Amniotic epithelial cell (primary cell): ENCODE results near the gene NUDT19.
"Not testable (repeated sequence)": the region's sequence is repeated elsewhere in the genome, so short reads cannot be mapped to it uniquely, and the experiment has no call there.

Experiments used
- DNase-seq: peaks from one replicate; pipeline ENCODE4 v3.0.0-alpha.2; 2010; ENCODE audit warnings: low read depth

The NUDT19 gene

GRCh38 chr19:32691291-32691951 is at the start of gene NUDT19:
Gene NUDT19 (plus strand): TSS chr19:32691821. CDS start chr19:32691961, 140 bp downstream.
- DNase-seq = peak; percentile 53

- DNase-seq = no peak
These were observed 48.9 kb upstream of the NUDT19 start for GRCh38 chr19:32642771-32643170.

DNA sequence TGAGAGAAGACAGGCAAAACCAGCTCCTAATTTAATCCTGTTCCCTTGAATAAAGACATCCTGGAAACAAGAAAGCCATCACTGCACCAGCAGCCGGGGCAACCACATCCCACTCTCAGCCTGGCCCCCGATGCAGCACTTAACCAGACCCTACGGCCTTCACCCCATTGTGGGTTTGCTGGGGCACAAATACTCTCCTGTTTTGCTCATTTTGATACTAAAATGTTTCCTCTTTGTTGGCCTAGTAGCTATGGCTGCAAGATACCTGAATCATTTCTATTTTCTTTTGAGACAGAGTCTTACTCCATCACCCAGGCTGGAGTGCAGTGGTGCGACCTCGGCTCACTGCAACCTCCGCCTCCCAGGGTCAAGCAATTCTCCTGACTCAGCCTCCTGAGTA is 45.1 kb upstream of the NUDT19 start:
- DNase-seq = no peak

- DNase-seq = no peak
These were observed 44.3 kb upstream of the NUDT19 start for GRCh38 chr19:32647361-32647760.

DNA sequence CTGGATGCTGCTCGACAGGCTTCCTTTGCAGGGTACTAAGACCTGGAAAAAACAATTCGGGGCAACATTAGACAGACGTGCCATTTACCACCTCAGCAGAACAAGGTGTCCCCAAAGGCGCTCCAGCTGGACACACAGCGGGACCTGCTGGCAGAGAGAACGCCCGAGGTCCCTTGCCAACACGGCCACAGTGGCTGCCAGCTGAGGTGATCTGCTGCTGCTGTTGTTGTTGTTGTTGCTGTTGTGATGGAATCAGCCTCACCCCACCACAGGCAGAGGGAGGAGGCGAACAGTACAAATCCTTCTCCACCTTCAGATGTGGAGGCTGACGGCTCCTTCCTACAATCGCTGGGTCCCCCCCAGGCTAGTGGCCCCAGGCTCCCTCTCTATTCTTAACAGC is 41.9 kb upstream of the NUDT19 start:
- no peak for DNase-seq

- no peak for DNase-seq
These were observed 41.0 kb upstream of the NUDT19 start for GRCh38 chr19:32650671-32651070.

DNA sequence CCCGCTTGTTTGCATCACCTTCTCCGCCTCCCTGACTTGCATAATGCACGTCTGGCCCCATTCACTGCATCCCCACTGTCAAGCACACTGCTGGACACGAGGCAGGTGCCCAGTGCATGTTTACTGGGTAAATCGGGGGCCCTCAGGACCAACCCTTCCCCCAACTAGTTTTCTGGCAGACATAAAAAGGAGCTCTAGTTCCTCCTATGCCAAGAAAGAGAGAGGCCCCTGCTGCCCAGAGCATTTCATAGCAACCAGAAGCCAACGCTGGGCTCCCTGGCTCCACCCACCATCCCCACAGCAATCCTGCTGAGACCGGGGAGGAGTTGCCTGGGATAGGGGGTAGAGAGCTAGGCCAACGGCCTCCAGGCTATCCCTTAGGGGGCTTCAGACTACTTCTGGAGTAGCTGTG is 39.9 kb upstream of the NUDT19 start:
- peak; percentile 25 for DNase-seq

- DNase-seq = not testable (repeated sequence)
These were observed 39.3 kb upstream of the NUDT19 start for GRCh38 chr19:32652331-32652730.

DNA sequence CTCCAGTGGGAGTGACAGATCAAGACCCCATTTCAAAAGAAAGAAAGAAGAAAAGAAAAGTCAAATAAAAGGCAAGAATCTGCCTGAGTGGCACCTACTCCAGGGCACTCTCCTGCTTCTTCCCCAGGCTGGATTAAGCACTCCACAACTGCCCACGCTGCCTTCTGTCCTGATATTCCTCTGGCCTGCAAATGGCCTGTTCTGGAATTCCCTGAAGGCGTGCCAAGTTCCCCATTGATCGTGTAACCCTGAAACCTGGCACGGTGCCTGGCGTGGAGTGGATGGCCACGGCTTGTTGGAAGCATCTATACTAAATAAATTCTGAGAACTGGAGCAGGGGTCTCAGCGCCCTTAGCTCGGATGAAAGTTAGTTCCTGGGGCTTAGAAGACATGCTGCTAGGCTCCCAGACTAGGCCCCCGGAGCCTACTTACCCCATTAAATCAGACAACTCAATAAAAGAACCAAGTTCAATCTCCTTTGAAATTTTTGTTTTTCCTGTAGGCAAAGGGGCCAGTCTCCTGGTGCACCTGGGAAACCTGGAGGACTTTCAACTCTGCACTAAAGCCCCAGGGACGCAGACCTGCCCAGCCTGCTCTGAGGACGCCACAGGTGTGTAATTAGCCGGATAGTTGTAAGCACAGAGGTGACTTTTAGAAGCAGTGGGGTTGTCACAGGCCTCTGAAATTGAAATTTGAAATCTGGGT is 38.6 kb upstream of the NUDT19 start:
- DNase-seq = peak; percentile 78

GRCh38 chr19:32653599-32653915 is 38.1 kb upstream of the NUDT19 start:
- no peak for DNase-seq

GRCh38 chr19:32656379-32656778 is 35.2 kb upstream of the NUDT19 start:
- DNase-seq = not testable (repeated sequence)

DNA sequence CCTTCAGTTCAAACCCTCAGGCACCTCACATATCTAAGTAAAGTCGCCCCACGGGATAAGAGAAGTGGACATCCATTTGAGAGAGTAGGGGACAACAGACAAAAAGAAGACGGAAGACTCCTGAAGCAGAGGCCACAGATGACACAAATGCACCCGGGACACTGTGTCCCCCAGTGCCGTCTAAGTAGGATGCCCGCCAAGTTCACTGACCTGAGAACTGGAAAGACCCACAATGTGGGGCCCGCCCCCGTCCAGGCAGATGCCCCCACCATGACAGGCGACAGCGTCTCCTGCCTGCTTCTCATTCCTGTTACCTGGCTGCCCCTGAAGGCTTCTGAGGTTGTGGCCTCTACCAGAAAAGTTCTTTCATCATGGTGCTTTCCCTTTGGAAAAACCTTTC is 33.5 kb upstream of the NUDT19 start:
- no peak for DNase-seq

DNA sequence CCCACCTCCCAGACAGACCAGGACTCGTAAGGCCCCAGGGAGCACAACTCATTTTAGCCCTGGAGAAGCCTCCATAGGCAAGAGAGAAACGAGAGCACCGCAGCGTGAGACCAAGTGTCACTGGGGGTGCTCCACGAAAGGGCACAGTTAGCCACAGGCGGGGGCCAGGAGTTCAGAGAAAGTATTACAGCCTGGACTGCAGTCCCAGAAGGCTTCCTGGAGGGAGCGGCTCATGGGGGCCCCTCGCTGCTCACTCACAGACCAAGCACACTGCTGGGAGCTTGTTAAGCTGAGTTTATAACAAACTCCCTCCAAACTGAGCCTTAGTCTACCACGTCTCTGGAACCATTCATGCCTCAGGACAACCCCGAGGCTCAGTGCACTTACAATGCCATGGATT is 33.1 kb upstream of the NUDT19 start:
- DNase-seq = no peak

DNA sequence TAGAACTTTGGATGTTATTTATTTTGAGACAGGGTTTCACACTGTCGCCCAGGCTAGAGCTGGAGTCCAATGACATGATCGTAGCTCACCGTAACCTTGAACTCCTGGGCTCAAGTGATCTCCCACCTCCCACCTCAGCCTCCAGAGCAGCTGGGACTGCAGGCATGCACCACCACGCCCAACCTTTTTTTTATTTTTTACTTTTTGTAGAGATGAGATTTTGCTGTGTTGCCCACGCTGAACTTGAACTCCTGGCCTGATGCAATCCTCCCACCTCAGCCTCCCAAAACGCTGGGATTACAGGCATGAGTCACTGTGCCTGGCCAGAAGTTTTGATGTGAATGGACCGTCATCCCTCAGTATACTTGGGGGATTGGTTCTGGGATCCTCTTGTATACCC is 30.3 kb upstream of the NUDT19 start:
- DNase-seq = no peak

DNA sequence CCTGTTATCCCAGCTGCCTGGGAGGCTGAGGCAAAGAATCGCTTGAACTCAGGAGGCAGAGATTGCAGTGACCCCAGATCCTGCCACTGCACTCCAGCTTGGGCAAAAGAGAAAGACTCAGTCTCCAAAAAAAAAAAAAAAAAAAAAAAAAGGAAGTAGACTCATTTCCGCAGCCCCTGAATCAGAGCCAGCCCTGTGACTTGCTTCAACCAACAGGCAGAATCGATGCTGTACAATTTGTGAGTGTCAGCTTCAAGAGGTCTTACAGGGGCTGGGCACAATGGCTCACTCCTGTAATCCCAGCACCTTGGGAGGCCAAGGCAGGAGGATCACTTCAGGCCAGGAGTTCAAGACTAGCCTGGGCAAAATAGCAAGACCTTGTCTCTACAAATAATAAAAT is 29.4 kb upstream of the NUDT19 start:
- DNase-seq = no peak

DNA sequence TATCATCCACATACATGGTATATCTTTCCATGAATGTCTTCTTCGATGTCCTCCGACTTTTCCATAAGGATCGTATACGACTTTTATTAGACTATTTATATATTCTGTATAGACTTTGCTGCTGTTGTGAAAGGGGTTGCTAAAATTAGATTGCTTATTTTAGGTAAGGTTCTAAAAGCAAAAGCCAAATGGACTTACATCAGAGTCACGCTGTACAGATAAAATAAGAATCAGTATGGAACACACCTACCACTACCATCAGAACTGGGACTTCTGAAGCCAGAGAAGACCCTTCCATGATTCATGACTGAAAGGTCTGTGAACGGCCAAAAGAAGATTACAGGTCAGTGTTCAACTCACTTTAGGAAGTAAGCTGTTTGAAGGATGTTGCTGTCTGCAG is 25.5 kb upstream of the NUDT19 start:
- no peak for DNase-seq

GRCh38 chr19:32669310-32669709 is 22.3 kb upstream of the NUDT19 start:
- peak; percentile 40 for DNase-seq

DNA sequence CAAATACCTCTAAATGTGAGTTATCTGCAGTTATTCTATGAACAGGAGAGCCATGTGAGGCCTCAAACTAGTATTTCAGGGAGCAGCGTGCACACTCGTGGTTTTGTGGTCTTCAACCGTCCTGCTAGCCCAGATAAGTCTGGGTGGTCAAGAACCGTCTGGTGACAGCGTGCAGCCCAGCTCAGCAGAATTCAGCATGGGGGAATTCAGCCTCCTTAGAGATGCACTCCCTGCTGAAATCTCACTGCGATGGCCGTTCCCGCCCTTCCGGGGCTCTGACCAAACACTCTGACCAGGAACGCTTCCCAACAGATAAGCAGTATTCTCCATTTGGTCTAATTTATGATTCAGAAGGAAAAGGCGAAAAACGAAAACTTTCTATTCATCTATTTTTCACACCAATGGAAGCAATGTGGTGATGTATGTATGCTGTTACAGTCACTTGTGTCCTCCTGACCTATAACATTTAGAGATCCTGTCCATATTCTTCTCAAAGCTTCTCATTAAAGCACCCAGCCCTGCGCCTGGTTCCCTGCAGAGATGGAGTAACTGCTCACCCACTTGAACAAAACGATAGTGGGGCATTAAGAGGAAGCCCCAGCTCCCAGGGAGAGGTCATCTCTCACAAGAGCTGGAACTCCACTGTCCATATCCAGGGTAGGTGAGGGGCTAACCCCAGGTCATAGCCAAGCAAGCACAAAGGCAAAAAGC is 19.6 kb upstream of the NUDT19 start:
- DNase-seq = peak; percentile 35

DNA sequence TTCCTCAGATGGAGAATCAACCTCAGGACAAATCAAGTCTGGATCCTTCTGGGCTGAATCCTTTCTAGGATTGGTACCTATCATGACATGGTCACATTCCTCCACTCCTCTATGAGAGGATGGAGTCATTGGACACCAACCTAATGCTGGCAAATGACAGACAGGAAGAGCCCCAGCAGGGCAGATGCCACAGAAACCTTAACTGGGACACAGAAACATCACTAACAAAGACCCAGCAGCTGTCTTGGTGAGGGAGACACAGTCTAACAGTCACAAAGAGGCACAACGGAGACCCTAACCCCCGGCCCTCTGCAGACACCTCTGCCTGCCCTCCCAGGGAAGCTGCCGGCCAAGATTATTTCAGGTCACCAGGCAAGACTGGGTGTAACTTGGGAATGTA is 18.8 kb upstream of the NUDT19 start:
- DNase-seq = no peak

GRCh38 chr19:32673573-32673972 is 18.0 kb upstream of the NUDT19 start:
- no peak for DNase-seq

DNA sequence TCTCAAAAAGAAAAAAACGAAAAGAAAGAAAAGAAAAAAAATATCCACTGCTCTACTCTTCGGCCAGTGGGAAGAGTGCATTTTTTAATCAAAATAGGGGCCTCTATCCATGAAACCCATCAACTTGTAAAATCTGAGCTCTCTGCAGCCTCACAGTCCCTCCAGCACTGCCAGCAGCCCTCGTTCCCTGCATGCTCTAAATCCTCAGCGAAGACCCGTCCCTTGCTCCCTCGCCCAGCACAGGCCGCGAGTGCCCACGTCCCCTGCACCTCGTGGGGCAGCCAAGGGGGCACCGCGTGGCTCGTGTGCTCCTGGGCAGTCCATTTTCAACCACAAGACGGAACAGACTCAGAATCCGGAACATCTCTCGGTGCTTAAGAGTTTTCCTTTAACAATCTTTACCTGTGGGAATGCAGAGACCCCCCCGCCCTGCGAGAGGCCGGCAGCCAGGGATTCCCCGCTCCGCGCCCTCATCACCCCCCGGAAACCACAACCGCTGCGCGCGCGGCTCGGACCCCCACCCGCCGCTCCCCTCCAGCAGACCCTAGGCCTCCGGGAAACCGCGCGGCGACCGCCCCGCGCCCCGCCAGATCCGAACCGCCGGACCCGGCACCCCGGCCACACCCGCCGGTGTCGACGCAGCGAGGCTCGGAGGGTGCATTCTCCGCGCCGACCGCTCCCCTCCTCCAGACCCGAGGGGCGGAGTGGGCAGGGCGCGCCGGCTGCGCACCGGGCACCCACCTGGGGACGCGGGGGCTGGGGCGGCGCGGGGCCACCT is 17.3 kb upstream of the NUDT19 start:
- DNase-seq = no peak

- peak; percentile 94 for DNase-seq
These were observed 16.5 kb upstream of the NUDT19 start, which contains the start of gene ANKRD27 for GRCh38 chr19:32674931-32675719. Gene ANKRD27 (minus strand): TSS chr19:32675180. CDS start chr19:32659015, 16,165 bp downstream.
